Measurements from ENCODE around the gene SHROOM3. TPM values are rescaled to one million over a fixed set of nuclear protein-coding genes. Genes with fewer than 3 reads are reported as not detected.

The SHROOM3 gene
- total and polyA plus RNA-seq, 2 of the 13 experiments (the other 11 are each of a cell fraction or from before 2014, with no cell fraction given), result 0.01 TPM; not detected in 1

DNA sequence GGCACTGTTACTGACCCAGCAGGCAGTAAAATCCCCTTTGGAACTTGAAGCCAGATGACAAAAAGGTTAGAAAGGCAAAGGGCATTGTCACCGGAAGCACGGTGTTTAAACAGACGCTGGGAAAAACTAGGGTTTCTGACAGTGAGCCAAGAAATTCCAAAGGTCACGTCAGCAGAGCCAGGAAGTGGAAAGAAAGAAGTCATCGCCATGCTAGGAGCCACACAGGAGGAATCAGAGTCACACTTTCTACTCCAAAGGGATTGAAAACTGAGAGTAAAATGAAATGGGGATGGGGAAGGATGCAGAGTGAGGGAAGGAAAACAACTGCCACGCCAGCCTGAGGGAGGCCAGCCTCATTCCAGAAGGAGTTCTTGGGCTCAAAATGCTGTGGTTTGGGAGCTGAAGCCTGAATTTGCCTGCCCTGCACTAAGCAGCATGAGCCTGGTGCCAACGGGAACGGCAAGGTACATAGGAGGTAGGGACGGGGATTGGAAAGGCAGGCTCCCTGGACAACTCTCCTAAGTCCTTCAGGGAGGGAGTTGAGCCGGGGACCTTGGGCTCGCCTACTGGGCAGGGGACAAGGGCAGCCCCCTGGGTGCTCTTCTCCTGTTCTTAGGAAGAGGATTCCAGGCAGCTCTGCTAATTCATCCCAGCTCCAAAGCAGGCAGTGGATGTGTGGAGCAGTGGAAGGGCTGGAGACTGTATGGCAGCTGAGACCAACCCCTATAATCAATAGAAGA lies 396.1 kb downstream of the SHROOM3 start (continued):
- no peak for TF ChIP-seq RERE (CRISPR knock-in tag; IDR thresholded peaks at IDR 0.05; ENCODE audit: low read depth)
- TF ChIP-seq CAMTA2 (CRISPR knock-in tag; IDR thresholded peaks at IDR 0.05; ENCODE audit: borderline replicate concordance), result no peak
- TF ChIP-seq, protein P1, sequence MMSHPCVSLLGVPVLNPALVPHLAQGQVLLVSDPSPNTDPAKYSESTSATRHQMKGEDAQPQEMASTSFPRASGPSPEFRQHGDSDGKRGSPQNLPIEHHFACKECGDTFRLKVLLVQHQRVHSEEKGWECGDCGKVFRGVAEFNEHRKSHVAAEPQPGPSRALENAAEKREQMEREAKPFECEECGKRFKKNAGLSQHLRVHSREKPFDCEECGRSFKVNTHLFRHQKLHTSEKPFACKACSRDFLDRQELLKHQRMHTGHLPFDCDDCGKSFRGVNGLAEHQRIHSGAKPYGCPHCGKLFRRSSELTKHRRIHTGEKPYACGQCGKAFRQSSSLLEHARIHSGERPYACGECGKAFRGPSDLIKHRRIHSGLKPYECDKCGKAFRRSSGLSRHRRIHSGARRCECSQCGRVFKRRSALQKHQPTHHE (CRISPR knock-in tag; IDR thresholded peaks at IDR 0.05; ENCODE audit: borderline replicate concordance), result 0 out of 2 replicates have a peak, but pooled peaks have one; percentile 30

All from HepG2 (cell line).